ENCODE measurements around the gene CLEC4M. TPM values are rescaled to one million over a fixed set of nuclear protein-coding genes. Genes with fewer than 3 reads are reported as not detected.
A peak's percentile ranks its signal among the peaks of the same experiment; 100 is the strongest.
"Not testable (repeated sequence)": the region's sequence is repeated elsewhere in the genome, so short reads cannot be mapped to it uniquely, and the experiment has no call there.

The CLEC4M gene
- total RNA-seq, 2 experiments from 2014 or later, result not detected

DNA sequence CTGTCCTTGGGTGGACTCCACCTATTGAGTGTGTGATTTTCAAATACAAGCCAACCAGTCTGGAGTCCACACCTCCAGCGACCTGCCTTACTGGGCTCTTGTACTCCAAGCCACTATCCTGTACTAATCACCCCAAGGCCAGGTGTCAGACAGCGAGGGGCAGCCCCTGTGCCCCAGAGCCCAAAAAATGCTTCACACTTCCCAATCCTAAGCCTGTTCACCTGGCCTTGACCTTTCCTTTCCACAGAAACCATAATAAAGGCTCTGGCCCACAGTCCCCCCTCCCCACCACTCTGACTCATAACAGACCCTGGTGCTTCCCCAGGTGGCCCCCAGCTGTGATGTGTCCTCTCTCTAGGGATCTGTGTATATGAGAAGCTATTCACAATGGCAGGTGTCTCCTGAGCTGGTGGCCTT, 19.6 kb upstream of the CLEC4M start:
- ChIA-PET CTCF (interaction anchor here (1.2 kb wide), 1 partner anchor 62 kb away, joined by 4 read pairs; the partner anchor contains the start of gene TRAPPC5), POLR2A (no interaction called here)
- ATAC-seq, result no peak
- no peak for DNase-seq
- Mint-ChIP-seq H3K36me3 (ENCODE audit: low read depth) (no peaks in the 10 kb centered on the region), H3K27ac (no peak overlapping the region), H3K9me3 (ENCODE audit: insufficient read depth) (peaks cover 4% of the 10 kb centered on the region), H3K27me3 (ENCODE audit: low read depth) (peaks cover 11% of the 10 kb centered on the region), H3K4me3 (no peak overlapping the region), H3K4me1 (ENCODE audit: low read depth) (no peaks in the 10 kb centered on the region)

DNA sequence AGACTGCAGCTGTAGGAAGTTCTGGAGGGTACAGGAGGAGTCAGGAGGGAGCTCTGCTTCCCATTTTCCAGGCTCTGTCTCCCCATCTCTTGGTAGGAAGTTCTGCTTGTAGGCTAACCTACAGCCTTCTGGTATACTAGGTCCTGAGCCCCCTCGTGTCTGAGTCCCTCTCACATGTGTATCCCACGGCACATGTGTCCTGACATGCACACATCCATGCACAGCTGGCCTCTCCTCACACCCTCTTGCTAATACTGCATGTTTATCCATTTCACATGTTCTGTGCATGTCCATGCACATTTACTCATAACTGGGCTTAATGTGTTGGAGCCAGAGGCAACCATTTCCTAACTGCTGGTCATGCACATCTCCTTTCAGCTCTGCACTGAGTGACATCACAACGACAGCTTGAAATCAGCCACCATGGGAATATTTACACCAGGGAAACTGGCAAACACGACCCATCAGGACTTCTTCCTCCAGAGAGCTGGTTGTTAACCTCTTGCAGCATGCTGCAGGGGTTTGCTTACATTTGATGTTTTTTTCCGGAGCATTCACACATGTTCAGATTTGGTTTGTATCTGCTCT, 18.8 kb upstream of the CLEC4M start:
- CTCF ChIA-PET, result interaction anchor here (1.2 kb wide), 1 partner anchor 63 kb away, joined by 4 read pairs; the partner anchor contains the start of gene TRAPPC5

DNA sequence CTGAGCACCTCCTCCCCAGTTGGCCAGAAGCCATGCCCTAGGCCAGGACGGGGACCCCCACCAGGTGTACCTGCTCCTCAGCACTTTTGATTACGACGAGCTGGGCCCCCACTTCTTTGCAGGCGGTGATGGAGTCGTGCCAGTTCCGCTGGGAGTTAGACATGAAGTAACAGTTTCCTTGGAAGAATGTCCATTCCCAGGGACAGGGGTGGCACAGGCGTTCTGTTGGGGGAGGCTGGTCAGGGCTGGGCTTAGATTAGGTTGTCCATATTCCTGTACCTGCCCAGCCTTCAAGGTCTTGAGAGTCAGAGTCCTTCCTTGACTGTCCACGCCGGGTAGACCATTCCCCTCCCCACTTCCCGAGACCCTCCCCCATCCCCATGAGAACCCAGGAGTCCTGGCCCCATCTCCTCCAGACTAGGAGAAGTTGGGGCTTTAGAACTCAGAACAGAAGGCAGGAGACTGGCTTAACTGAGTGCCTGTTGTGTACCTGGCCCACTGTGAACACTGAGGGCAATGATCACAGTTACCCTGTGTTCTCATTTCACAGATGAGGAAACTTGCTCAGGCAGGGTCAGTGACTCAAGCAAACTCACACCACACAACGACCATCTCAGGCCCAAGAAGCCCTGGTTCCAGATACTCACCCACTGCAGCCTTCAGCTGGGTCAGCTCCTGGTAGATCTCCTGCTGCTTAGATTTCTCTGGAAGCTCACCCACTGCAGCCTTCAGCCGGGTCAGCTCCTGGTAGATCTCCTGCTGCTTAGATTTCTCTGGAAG, 18.0 kb upstream of the CLEC4M start:
- CTCF ChIA-PET, result no interaction called here
- no peak for DNase-seq
- H3K4me3 Mint-ChIP-seq, result no peak overlapping the region
- no peak overlapping the region for H3K27ac Mint-ChIP-seq
- H3K27me3 Mint-ChIP-seq (ENCODE audit: low read depth), result peaks cover 11% of the 10 kb centered on the region
- no peaks in the 10 kb centered on the region for H3K36me3 Mint-ChIP-seq (ENCODE audit: low read depth)
- ATAC-seq, result no peak
- POLR2A ChIA-PET, result no interaction called here
- H3K9me3 Mint-ChIP-seq (ENCODE audit: insufficient read depth), result peaks cover 4% of the 10 kb centered on the region
- H3K4me1 Mint-ChIP-seq (ENCODE audit: low read depth), result no peaks in the 10 kb centered on the region

More for the DNA sequence above, 18.8 kb upstream of the CLEC4M start:
- Mint-ChIP-seq H3K27ac (no peak overlapping the region), H3K36me3 (ENCODE audit: low read depth) (no peaks in the 10 kb centered on the region), H3K4me1 (ENCODE audit: low read depth) (no peaks in the 10 kb centered on the region), H3K9me3 (ENCODE audit: insufficient read depth) (peaks cover 4% of the 10 kb centered on the region), H3K4me3 (no peak overlapping the region), H3K27me3 (ENCODE audit: low read depth) (peaks cover 11% of the 10 kb centered on the region)
- no peak for ATAC-seq
- DNase-seq, result no peak
- POLR2A ChIA-PET, result no interaction called here

DNA sequence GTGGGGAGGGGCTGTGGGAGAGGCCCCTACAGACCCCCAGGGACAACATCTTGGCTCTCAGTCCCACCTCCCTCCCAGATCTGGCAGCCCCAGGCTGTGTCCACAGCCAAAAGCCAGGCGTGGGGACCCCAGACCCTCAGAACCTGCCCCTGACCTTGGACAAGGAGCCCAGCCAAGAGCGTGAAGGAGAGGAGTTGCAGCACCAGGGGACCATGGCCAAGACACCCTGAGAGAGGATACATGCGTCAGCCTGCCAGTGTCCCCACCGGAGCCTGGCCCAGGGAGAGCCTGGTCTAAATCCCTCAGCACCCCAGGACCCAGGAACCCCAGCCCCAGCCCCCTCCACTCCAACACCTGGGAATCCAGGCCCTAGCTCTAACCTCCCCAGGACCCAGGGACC, 16.7 kb upstream of the CLEC4M start:
- H3K27me3 Mint-ChIP-seq (ENCODE audit: low read depth); H3K36me3 Mint-ChIP-seq (ENCODE audit: low read depth); H3K9me3 Mint-ChIP-seq (ENCODE audit: insufficient read depth); CTCF ChIA-PET; H3K4me3 Mint-ChIP-seq; ATAC-seq; DNase-seq; POLR2A ChIA-PET; H3K27ac Mint-ChIP-seq; H3K4me1 Mint-ChIP-seq (ENCODE audit: low read depth): not testable (repeated sequence)

DNA sequence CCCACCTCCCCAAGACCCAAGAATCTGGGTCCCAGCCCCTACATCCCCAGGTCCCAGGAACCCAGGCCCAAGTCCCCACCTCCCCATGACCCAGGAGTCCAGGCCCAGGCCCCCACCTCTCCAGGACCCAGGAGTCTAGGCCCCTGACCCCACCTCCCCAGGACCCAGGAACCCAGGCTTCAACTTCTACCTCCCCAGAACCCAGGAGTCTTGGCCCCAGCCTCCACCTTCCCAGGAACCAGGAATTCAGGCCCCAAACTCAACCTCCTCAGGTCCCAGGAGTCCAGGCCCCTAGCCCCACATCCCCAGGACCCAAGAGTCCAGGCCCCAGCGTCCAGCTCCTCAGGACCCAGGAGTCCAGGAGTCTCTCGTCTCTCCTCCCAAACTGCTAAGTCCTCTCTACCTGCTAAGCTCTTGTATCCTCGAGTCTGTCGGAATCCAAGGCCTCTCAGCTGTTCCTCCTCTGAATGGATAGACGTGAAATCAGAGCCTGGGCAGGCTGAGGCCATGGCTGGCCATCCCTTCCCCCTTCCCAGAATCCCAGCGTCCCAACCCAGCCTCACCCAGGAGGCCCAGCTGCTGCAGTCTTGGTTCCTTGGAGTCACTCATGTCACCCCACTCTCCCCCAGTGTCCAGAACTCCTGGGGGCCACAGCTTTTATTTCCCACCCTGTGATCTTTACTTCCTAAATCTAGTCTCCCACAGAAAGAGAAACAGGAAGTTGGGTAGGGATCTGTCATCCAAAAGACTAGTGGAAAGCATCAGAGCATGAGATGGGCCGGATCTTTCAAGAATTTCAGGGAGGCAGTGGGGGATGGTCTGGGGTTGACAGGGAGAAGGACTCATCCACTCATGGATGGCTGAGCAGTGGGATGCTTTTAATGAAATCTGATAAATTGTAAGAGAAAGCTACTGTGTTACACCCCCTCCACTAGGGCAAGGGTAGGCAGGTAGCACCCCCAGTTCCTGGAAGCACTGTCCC, 15.8 kb upstream of the CLEC4M start, which contains the start of gene CD209:
TSS of gene CD209 (minus strand) at position 632 of the 982 bp plus-strand sequence. CDS start at position 609, 23 bp downstream.
- ChIA-PET POLR2A (no interaction called here), CTCF (interaction anchor here (1.2 kb wide), 1 partner anchor 66 kb away, joined by 3 read pairs; the partner anchor contains the start of gene TRAPPC5)
- H3K4me1 Mint-ChIP-seq (ENCODE audit: low read depth), result no peaks in the 10 kb centered on the region
- peaks cover 6% of the 10 kb centered on the region for H3K9me3 Mint-ChIP-seq (ENCODE audit: insufficient read depth)
- no peaks in the 10 kb centered on the region for H3K36me3 Mint-ChIP-seq (ENCODE audit: low read depth)
- DNase-seq (no peak), ATAC-seq (no peak)
- H3K4me3 Mint-ChIP-seq, result no peak within 1 kb of the TSS
- no peak within 1 kb of the TSS for H3K27ac Mint-ChIP-seq
- peaks cover 4% of the 10 kb centered on the region for H3K27me3 Mint-ChIP-seq (ENCODE audit: low read depth)

DNA sequence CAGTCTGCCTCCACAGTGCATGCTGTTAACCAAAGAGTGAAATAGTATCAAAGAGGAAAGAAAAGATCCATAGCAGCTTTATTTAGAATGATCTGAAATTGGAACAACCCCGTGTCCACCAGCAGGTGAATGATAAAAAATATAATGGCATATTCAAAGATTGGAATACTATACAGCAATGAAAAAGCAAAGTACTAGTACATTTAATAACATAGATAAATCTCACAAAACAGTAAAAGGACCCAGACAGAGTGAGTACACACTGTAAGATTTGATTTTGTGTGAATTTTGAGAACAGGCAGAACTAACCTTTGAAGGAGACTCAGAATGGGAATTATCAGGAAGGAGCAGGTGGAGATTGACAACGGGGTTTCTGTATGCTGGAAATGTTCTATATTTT, 14.9 kb upstream of the CLEC4M start:
- ChIA-PET POLR2A (no interaction called here), CTCF (interaction anchor here (1.2 kb wide), 1 partner anchor 67 kb away, joined by 3 read pairs; the partner anchor contains the start of gene TRAPPC5)
- Mint-ChIP-seq H3K9me3 (ENCODE audit: insufficient read depth) (peaks cover 8% of the 10 kb centered on the region), H3K4me1 (ENCODE audit: low read depth) (no peaks in the 10 kb centered on the region), H3K27me3 (ENCODE audit: low read depth) (peaks cover 4% of the 10 kb centered on the region), H3K36me3 (ENCODE audit: low read depth) (no peaks in the 10 kb centered on the region), H3K4me3 (no peak overlapping the region), H3K27ac (no peak overlapping the region)
- DNase-seq (no peak), ATAC-seq (no peak)

DNA sequence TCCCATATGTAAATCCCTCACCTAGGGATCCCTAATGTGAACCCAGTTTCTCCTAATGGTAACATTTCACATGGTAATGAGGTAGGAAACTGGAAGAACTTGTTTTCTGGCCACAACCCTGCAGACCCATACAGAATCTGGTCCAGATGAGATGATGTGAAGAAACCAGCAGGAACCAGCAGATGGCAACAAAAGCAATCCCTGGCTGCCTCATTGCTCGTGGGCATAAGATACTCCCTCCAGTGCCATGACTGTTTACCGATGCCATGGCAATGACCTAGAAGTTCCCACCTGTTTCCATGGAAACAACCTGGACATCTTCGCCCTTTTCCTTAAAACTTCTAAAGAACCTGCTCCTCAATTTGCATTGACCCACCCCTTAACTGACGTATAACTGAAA, 14.3 kb upstream of the CLEC4M start:
- Mint-ChIP-seq H3K4me3 (no peak overlapping the region), H3K9me3 (ENCODE audit: insufficient read depth) (peaks cover 8% of the 10 kb centered on the region), H3K36me3 (ENCODE audit: low read depth) (no peaks in the 10 kb centered on the region), H3K4me1 (ENCODE audit: low read depth) (no peaks in the 10 kb centered on the region), H3K27ac (no peak overlapping the region), H3K27me3 (ENCODE audit: low read depth) (peaks cover 4% of the 10 kb centered on the region)
- ChIA-PET POLR2A (no interaction called here), CTCF (no interaction called here)
- ATAC-seq, result no peak
- no peak for DNase-seq

DNA sequence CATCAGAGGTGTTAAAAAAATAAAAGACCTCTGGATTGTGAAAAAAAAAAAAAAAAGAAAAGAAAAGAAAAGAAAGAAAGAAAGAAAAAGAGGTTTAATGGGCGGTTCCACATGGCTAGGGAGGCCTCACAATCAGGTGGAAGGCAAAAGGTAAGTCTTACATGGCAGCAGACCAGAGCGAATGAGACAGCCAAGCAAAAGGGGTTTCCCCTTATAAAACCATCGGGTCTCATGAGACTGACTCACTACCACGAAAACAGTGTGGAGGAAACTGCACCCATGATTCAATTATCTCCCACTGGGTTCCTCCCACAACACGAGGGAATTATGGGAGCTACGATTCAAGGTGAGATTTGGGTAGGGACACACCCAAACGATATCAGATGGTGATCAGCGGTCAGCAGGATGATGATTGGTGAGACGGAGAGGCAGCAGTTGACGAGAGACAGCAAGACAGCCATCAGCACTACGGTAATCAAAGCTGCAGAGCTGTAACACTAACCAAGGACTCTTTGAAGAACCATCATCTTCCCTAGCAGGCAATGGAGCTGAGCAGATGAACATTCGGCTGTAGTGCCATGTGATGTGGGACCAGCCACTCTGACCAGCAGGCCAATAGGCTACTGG, 11.8 kb upstream of the CLEC4M start:
- CTCF ChIA-PET, result no interaction called here
- peak; percentile 25 for DNase-seq
- H3K27me3 Mint-ChIP-seq (ENCODE audit: low read depth), result no peaks in the 10 kb centered on the region
- POLR2A ChIA-PET, result no interaction called here
- H3K27ac Mint-ChIP-seq, result no peak overlapping the region
- no peaks in the 10 kb centered on the region for H3K36me3 Mint-ChIP-seq (ENCODE audit: low read depth)
- peaks cover 13% of the 10 kb centered on the region for H3K9me3 Mint-ChIP-seq (ENCODE audit: insufficient read depth)
- H3K4me1 Mint-ChIP-seq (ENCODE audit: low read depth), result no peaks in the 10 kb centered on the region
- H3K4me3 Mint-ChIP-seq, result no peak overlapping the region
- ATAC-seq, result no peak

DNA sequence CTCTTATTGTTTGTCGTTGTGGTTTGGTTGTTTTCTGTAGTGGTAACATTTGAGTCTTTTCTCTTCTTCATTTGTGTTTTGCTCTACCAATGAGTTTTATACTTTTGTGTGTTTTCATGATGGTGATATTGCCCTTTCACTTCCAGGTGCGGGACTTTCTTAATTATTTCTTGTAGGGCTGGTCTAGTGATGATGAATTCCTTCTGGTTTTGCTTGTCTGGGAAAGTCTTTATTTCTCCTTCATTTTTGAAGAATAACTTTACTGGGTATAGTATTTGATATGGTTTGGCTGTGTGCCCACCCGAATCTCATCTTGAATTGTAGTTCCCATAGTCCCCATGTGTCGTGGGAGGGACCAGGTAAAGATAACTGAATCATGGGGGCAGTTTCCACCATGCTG, 6.8 kb upstream of the CLEC4M start:
- ChIA-PET CTCF (no interaction called here), POLR2A (no interaction called here)
- Mint-ChIP-seq H3K4me3 (no peak overlapping the region), H3K9me3 (ENCODE audit: insufficient read depth) (peaks cover 26% of the 10 kb centered on the region), H3K4me1 (ENCODE audit: low read depth) (no peaks in the 10 kb centered on the region), H3K36me3 (ENCODE audit: low read depth) (peaks cover 6% of the 10 kb centered on the region), H3K27me3 (ENCODE audit: low read depth) (no peaks in the 10 kb centered on the region), H3K27ac (no peak overlapping the region)
- no peak for ATAC-seq
- DNase-seq, result no peak

DNA sequence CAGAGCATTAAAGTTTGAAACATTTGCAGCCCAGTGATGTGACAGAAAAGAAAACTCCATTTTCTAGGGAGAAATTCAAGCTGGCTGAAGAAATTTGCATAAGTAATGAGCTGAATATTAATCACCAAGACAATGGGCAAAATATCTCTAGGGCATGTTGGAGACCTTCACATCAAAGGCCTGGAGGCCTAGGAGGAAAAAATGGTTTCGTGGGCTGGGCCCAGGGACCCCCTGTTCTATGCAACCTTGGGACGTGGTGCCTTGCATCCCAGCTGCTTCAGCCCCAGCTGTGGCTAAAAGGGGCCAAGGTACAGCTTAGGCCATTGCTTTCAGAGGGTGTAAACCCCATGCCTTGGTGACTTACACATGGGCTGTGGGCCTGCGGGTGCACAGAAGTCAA, 5.7 kb upstream of the CLEC4M start:
- H3K9me3 Mint-ChIP-seq (ENCODE audit: insufficient read depth), result peaks cover 23% of the 10 kb centered on the region
- no peaks in the 10 kb centered on the region for H3K4me1 Mint-ChIP-seq (ENCODE audit: low read depth)
- ATAC-seq, result no peak
- no peak for DNase-seq
- H3K36me3 Mint-ChIP-seq (ENCODE audit: low read depth), result peaks cover 7% of the 10 kb centered on the region
- H3K27me3 Mint-ChIP-seq (ENCODE audit: low read depth), result no peaks in the 10 kb centered on the region
- ChIA-PET POLR2A (no interaction called here), CTCF (no interaction called here)
- H3K27ac Mint-ChIP-seq, result no peak overlapping the region
- no peak overlapping the region for H3K4me3 Mint-ChIP-seq

DNA sequence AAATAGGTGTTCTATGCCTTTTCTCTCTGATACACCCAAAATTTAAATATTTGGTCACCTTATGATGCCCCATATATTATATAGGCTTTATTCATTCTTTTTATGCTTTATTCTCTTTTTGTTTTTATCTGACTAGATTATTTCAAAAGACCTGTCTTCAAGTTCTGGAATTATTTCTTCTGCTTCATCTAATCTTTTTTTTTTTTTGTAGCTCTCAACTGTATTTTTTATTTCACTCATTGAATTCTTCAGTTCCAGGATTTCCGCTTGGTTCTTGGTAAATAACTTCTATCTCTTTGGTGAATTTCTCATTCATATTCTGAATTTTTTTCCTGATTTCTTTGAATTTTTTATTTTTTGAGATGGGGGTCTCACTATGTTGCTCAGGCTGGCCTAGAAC, 3.9 kb upstream of the CLEC4M start:
- Mint-ChIP-seq H3K4me1 (ENCODE audit: low read depth) (no peaks in the 10 kb centered on the region), H3K9me3 (ENCODE audit: insufficient read depth) (peaks cover 22% of the 10 kb centered on the region), H3K27me3 (ENCODE audit: low read depth) (no peaks in the 10 kb centered on the region), H3K27ac (no peak overlapping the region), H3K36me3 (ENCODE audit: low read depth) (peaks cover 7% of the 10 kb centered on the region), H3K4me3 (no peak overlapping the region)
- DNase-seq (no peak), ATAC-seq (no peak)
- ChIA-PET POLR2A (no interaction called here), CTCF (no interaction called here)

All from activated CD8-positive, alpha-beta T cell treated with anti-CD3 and anti-CD28 coated beads, Interleukin-2, amount 10 ng/mL, durations not matched to agents 7 days and 5 days (primary cell).